HG03060 (cell line): Measurements from ENCODE around the gene DNAAF8.
A peak's percentile ranks its signal among the peaks of the same experiment; 100 is the strongest.
"Not testable (repeated sequence)": the region's sequence is repeated elsewhere in the genome, so short reads cannot be mapped to it uniquely, and the experiment has no call there.

Experiments
- ATAC-seq: cut with Tn5 transposase; IDR thresholded peaks from one replicate; pipeline ENCODE4 v1.9.1; 2021; ENCODE audit warnings: low read depth, moderate number of reproducible peaks; ENCODE audit not compliant: unreplicated experiment

Gene DNAAF8

DNA sequence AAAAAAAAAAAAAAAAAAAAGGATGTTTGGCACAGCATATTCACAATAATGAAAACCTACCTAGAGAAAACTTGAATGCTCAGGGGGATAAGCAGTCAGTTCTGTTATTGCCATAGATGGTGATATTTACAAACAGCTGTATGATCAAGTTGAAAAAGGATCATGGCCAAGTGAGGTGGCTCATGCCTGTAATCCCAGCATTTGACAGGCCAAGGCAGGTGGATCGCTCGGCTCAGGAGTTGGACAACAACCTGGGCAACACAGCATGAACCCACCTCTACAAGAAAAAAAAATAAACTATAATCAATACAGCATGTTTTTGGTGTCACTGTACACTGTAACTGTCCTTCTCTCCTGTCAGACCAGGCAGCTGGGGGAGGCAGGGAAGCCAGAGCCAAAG is 19.3 kb upstream of the DNAAF8 start:
- ATAC-seq = no peak

- no peak for ATAC-seq
Measured at GRCh38 chr16:4718466-4718865, 15.9 kb upstream of the DNAAF8 start.

- no peak for ATAC-seq
Measured at GRCh38 chr16:4723071-4723767, 11.1 kb upstream of the DNAAF8 start.

- no peak for ATAC-seq
Measured at GRCh38 chr16:4724661-4725270, 9.6 kb upstream of the DNAAF8 start.

DNA sequence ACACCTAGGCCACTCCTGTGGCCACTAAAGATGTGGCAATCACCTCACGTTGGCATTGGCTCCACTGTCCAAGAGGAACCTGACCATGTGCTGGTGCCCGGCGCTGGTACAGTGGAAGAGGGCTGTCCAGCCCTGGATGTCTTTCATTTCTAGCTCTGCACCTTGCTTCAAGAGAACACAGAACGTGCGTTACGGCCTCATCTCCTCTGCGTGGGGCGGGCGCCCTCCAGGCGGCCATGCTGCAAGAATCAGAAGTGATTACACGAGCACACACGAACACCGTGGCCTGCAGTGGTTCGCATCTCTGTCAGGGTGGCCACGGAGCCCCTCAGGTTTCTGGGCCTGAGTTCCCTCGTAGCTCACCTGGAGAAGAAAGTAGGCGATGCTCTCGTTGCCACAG is 7.7 kb upstream of the DNAAF8 start:
- no peak for ATAC-seq

DNA sequence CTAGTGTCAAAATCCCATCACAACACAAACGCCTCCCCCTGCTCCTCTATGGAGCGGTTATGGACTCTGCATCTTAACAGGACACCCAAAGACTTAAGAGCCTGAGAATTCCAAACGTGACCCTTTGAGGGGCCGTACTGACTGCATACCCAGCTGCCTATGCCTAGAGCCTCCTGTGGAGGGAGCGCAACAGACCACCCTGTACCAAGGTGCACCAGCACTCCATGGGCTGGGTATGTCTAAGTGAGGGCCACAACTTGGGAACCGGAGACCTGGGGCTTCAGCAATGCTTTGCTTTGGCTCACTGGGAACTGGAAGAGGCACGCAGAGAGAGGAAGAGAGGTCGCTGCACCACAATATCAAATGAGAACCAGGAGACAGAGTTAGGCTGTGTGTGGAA is 5.7 kb upstream of the DNAAF8 start:
- ATAC-seq = no peak

GRCh38 chr16:4729876-4730275 is 4.5 kb upstream of the DNAAF8 start:
- no peak for ATAC-seq

GRCh38 chr16:4733211-4733742 is 1.1 kb upstream of the DNAAF8 start:
- no peak for ATAC-seq

DNA sequence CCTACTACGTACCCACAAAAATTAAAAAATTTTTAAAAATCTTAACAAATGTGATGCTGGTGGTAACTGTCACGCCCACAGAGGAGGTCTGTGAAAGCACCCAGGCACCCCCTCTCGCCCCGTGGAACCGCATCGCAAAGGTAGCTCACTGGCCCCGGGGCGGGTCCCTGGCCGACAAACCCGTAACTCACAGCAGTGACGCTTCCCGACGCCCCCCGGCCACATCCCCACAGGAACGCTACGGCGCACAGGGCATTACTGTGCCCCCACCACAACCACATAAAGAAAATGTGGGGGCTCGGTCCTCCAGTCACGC is 632 bp upstream of the DNAAF8 start:
- ATAC-seq = no peak

GRCh38 chr16:4734730-4735535 is 596 bp downstream of the DNAAF8 start:
- ATAC-seq = peak; percentile 30

- no peak for ATAC-seq
Measured at GRCh38 chr16:4736546-4736945, 2.2 kb downstream of the DNAAF8 start.

DNA sequence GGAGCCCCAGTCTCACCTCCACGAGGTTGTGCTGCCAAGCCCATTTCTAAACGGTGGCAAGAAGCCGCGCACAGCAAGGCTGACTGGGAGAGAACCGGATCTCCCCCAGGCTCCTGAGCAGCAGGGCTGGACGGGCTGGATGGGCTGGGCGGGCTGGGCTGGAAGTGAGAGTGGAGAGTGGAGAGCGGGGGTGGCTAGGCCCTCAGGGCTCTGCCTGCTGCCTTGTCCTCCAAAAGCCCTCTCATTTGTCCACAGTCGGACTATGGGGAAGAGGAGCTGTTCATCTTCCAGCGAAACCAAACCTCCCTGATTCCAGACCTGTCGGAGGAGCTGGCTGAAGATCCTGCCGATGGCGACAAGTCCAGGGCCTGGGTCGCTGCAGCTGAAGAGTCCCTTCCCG is 3.2 kb downstream of the DNAAF8 start:
- no peak for ATAC-seq

- ATAC-seq = not testable (repeated sequence)
Measured at GRCh38 chr16:4738370-4738769, 4.0 kb downstream of the DNAAF8 start.

- ATAC-seq = no peak
Measured at GRCh38 chr16:4743226-4743878, 9.0 kb downstream of the DNAAF8 start.

DNA sequence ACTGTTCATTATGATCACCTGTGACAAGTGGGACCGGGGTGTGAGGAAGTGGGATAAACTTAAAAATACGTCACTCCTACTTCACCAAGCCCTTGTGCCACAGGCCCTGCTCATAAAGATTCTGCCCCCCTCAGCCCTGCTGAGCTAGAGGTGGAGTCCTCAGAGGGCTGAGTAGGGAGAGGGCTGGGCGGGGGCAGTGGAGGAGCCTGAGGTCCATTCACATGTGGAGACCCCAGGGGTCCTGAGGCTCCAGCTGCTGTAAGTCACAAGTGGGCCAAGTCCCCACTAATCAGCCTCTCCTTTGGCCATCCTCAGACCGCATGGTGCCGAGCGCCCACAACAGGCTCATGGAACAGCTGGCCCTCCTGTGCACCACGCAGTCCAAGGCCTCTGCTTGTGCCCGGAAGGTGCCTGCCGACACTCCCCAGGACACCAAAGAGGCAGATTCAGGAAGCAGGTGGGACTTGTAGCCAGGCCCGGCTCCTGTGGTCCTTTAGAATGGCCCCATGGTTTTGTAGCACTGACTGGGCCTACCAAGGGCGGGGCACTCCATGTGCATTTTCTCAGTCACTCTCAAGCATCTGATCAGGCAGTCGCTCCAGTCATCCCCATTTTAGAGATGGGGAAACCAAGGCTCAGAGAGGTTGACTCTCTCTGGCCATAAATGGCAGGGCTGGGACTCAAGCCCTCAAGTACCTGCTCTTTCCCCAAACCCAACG is 10.4 kb downstream of the DNAAF8 start:
- no peak for ATAC-seq

GRCh38 chr16:4745274-4745569 is 10.9 kb downstream of the DNAAF8 start:
- no peak for ATAC-seq

DNA sequence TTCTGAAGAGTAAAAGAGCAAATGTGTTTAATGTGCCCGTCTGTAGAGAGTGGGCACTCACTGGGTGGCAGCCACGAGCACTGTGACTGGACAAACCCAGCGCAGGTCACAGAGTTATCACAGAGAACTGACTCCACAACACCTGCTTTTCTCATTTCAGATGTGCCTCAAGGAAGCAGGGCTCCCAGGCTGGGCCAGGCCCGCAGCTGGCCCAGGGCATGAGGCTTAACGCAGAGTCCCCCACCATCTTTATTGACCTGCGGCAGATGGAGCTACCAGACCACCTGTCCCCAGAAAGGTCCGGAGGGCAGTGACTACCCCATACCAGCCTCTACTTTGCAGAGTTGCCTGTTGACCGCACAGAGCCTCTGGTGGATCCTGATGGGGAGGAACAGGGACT is 11.9 kb downstream of the DNAAF8 start:
- ATAC-seq = no peak

GRCh38 chr16:4746991-4747574 is 12.7 kb downstream of the DNAAF8 start:
- ATAC-seq = no peak

DNA sequence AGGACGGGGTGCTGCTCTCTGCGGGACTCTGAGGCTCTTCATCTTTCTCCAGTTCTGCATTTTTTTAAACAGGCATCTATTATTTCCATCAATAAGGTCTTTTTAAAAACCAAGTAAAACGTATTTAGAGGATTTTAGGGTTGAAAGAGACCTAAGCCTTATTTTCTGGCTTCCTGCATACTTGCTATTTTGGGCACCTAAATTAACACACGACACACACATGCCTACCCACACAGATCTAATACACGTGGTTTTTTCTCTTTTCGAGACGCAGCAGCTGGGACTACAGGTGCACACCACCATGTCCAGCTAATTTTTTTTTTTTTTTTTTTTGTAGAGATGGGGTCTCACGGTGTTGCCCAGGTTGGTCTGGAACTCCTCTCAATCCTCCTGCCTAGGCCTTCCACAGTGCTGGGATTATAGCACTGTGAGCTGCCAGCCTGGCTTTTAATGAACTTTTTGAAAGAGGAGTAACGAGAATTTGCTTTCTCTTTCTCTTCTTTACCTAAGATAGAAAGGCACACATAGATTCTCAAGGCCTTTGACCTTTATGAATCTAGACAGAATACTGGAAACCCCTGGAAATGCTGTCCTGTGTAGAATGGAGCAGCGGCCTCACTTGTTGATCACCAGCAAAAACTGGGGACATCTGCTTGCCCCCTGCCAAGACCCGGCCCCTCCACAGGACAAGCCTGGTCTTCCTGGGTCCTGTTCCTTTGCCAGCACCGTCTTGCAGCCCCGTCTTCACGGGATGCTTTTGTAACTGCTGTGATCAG is 13.8 kb downstream of the DNAAF8 start:
- ATAC-seq = no peak
